GM19035 (cell line): ENCODE data around the gene ORM1.

Experiments used
- ATAC-seq: cut with Tn5 transposase; IDR thresholded peaks from one replicate; pipeline ENCODE4 v1.9.1; 2021; ENCODE audit not compliant: unreplicated experiment

ORM1 gene

DNA sequence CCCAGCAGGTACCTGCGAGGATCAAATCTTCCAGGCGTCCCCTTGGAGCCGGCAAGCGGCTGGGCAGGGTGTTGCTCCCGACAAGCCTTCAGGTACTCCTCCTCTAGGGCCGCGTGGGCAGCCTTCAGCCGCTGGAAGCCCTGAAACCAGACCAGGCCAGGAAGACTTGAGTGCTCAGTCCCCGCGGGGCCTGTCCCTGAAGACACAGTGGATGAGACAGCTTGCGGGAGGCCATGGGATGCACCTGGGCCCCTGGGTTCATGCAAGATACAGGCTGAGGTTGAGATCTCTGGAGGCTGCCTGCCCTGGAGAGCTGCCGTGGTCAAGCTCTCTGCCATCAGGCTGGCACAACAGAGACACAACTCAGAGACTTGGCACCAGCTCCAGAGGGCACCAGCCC lies 39.5 kb downstream of the ORM1 start:
- ATAC-seq, result no peak

DNA sequence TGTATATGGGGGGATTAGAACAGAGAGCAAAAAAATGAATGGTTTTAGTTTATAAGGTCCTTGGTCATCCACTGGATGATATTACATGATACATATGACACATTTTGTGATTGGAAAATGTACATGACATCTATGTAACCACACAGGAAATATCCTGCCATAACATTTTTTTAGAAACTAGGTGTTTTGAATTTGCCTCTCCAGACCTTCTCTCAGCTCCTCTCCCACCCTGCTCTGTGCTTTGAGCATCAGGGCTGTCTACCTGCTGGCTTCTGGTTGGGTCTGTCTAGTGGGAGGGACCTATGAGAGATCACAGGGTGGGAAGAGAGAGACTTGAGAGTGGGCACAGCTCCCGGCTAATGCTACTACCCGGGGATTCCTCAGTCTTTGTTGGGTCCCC lies 40.5 kb downstream of the ORM1 start:
- ATAC-seq, result no peak

DNA sequence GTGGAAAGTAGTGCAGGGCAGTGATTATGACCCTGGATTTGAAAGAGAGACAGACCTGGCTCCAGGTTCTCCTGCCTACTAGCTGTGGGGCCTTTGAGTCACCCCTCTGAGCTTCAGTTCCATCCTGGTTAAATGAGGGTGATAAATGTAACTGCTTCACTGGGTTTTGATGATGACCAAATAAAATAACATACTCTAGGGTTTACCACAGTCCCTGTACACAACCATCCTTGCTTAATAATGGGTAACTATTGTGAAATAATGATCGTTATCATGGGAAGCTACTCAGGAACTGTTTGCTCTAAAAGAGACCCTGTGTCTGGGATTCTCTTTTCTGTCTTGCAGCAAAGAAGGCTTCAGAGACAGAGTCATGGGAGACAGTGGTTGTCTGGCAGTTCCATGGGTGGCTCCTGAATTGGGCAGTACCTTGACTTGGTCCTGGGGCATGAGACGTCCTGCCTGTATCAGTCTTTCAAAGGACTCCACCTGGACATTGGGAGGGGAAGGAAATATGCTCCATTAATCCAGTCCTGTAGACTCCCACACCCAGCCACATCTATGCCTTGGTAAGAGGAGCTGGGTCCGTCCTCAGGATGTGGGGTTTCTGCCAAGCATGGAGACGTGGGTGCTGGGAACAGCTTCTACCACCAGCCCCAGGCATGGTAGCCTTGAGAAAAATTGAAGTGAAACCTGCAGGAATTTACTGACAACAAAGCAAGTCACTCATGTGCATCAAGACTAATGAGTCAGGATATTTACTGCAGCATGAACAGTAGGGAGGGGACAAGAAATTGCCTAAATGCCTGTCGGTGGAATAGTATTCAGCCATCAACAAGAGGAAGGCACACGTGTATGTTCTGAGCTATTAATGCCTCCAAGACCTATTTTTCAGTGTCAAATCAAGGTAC lies 41.5 kb downstream of the ORM1 start:
- ATAC-seq, result no peak

DNA sequence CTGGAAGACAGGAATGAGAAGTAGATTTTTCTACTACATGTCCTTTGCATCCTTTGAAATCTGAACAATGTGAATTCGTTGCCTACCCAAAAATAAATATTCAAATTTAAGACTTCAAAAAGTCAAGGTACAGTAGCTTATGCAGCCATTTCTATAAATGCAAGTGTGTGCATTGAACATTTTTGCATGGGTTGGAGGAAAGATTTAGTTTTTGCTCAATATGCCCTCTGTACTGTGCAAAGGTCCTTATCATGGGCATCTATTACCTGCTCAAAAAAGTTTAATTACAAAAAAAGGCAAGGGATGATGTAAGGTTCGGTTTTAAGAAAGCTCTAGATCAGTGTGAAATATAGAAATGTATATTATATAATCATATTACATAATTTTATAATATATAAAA lies 42.3 kb downstream of the ORM1 start:
- ATAC-seq, result no peak

DNA sequence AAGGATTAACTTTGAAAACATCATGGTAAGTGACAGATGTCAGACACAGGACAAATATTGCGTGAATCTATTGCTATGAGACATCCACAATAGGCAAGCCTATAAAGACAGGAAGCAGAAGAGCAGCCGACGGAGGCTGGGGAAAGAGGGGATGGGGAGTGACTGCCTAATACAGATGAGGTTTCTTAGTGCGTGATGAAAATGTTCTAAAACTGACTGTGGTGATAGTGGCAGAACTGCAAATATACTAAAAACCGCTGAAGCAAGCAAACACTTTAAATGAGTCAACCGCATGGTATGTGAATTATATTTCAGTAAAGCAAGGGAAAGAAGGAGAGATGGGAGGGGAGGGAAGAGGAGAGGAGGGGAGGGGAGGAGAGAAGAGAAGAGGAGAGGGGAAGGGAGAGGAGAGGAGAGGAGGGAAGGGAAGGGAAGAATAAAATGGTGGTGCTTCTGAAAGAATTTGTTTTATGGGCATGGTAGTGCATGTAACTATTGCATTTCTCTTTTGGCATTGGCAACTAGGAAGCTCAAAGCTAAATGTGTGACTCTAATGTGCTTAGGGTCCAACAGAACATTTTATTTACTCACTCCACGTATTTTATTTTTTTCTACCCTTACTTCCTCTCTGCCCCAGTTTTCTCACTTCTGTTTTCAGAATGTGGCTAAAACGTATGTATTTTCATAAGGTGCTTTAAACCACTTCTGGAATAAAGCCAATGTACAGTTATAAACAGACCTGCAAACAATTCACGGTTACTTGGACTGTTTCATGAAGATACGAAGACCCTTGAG lies 43.6 kb downstream of the ORM1 start:
- ATAC-seq, result peak; percentile 39

DNA sequence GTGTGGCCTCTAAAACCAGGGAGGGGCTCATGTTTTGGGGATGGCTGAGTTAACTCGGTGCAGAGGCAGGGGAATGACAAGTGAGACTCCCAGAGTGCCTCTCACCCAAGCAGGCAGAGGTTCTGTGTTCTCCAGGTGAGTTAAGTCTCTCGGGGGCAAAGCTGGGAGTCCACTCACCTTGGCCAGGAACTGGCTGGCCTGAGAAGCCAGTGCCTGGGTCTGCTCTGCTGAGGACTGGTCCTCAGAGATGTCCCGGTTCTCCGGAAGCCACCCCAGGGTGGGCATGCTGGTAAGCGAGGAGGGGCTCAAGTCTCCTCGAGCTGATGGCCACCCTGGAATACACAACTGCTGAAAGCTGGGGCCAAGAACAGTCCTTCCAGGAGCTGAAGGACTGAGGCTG lies 44.5 kb downstream of the ORM1 start:
- no peak for ATAC-seq

DNA sequence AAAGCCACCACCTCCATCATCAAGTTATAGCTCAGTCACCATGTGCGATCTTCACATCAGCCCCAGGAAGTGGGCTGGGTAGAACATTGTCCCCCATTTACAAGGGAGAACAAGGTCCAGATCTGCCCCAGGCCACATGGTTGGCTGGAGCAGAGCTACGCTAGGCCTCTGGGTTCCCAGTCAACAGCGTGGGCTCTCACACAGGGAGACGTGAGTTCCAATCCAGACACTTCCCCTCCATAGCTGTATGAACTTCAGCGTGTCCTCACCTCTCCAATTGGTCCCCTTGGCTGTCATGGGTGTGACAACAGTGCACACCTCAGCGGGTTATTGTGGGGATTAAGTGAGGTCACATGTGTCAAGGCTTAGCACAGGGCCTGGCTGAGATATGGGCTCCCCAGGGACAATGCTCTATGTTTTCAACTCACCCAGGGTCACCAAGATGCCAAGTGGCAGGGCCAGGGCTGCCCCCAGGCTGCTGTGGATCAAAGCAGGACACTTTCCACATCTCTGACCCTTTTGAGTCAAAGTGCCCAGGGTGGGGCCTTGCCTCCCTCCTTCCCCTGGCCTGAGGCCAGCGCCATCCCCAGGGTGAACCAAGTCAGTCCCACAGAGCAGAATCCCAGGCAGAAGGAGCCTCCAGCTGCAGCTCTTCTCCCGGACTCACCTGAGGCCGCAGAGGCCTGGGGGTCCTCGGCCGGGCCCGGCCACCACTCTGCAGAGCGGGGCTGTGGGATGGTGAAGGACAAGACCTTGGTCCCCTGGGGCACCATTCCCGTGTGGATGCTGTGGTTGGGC lies 45.1 kb downstream of the ORM1 start:
- no peak for ATAC-seq

DNA sequence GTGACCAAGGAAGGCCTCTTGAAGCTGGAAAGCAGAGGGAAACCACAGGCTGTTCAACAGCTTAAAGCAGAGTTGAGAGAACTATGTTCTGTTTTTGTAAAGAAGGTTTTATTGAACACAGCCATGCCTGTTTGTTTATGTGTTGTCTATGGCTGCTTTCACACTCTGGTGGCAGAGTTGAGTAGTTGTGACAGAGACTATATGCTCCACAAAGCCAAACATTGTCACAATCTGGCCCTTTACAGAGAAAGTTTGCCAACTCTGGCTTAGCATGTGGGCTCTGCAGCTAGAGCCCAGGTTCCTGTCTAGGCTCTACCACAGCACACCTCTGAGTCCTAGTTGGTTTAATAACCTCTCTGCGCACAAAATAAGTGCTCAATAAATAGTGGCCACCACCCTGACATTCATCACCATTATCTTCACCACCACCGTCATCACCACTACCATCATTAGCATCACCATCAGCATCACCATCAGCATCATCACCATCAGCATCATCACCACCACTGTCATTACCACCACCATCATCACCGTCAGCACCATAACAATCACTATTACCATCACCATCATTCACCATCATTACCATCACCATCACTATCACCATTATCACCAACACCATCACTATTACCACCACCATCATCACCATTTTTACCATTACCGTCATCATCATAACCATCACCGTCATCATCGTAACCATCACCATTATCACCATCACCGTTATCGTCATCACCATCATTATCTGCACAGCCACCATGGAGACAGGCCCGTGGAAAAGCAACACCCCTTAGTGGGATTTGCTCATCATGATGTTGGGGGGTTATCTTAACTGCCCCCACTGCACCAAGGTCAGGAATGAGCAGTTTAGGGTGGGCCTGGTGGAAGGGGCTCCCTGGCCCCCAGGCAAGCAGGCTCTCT lies 46.6 kb downstream of the ORM1 start:
- ATAC-seq, result no peak

DNA sequence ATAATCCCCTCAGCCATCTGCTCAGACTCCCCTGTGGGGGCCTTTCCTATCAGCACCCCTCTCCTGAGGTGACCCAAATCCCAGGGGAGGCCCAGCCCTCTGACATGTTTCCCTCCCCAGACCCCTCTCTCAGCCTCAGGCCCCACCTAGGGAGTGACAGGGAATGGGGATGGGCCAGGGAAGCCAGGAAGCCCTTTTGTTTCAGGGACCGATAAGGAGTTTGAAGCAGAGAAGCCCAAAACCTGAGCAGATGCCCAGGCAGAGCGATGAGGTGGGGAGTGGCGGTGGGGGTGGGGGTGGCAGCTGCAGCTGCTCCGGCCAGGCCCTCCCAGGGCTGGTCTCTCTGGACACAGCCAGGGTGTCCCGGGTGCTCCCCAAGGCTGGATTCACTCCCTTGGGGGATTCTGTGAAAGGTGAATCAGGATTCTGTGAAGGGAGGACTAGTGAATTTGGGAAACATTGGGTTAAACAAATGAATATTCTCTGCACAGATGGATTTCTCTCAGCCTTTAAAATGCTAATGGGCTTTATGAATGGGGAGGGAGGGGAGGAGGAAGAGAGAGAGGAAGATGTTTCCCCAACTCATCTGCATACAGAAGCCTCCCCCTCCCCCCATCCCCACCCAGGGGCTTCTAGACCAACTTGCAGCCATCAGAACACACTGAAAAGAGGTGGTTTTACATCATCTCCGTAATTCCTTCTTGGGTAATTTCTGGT lies 47.5 kb downstream of the ORM1 start:
- ATAC-seq, result no peak

DNA sequence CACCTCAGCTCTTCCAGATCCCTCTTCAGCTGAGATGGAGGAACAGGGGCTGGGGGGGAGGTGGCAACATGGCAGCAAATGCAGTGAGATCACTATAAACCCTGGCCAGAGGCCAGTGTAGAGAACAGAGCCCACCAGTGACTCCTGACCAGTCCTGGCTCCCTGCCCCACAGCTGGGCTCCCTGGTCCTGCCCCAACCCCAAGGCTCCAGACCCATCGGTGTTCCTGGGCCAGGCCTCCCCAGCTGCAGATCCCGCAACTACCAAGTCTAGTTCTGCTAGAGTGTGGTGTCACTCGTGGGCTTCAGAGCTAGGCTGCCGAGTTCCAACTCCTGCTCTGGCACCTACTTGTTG lies 48.0 kb downstream of the ORM1 start:
- no peak for ATAC-seq

DNA sequence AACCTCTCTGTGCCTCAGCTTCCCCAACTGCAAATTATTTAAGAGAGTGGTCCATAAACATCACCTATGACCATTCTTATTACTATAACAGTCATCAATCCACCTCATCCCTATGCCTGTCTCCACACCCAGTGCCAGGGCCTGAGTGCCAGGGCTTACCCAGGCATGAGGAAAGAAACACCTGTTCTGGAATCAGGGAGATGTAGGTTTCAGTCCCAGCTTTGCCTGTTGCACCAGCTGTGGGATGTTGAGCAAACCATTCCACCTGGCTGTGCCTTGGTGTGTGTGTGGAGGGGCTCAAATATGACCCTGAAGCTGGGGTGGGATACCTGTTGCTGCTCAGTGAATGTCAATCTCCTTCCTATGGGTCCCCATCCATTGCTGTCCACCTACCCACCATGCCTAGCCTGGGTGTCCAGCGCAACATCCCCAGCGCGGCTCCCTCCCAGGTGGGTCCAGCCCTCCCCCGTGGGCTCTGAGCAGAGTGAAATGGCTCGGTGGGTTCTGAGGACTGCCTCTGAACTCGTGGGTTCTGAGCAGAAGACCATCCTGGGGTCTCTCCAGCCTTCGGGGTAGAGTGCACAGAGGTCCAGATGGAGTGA lies 48.5 kb downstream of the ORM1 start:
- ATAC-seq, result no peak

DNA sequence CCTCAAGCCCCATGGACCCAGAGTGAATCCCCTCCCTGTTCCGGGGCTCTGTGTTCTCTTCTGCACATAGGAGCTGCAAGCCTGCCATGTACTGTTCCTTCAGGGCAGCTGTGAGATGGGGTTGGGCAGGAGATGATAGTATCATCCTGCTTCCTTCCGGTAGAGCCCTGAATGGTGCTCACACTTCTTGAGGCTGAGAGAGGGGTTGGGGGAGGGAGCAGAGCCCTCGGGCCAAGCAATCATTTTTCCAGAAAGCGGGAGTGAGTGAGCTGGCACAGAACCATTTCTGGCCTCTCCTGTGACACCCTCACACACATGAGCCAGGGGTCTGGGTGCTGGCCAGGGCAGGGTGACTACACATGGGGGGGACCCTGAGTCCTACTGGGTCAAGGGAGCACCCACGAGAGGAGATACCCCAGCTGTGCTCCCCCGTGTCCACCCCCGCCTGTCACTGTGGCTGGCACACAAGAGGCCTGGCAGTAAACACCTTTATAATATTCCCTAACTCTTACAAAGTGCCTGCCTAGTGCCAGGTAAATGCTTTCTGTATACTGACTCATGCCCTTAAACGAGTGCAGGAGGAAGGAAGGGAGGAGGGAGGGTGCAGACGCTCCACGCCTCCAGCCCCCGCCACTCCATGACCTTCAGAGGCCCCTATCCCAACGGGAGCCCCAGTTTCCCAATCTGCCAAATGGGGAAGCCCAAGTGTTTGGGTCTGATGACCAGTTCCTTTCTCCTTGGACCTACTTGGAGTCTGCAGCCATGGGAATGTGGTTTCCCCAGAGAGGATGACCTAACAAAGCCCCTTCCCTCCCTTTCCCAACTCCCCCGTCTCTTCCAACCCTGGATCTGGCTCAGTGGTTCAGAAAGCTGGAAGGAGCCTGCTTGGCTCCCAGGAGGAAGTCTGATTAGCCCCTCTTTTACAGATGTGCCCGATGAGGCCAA lies 49.3 kb downstream of the ORM1 start:
- no peak for ATAC-seq

DNA sequence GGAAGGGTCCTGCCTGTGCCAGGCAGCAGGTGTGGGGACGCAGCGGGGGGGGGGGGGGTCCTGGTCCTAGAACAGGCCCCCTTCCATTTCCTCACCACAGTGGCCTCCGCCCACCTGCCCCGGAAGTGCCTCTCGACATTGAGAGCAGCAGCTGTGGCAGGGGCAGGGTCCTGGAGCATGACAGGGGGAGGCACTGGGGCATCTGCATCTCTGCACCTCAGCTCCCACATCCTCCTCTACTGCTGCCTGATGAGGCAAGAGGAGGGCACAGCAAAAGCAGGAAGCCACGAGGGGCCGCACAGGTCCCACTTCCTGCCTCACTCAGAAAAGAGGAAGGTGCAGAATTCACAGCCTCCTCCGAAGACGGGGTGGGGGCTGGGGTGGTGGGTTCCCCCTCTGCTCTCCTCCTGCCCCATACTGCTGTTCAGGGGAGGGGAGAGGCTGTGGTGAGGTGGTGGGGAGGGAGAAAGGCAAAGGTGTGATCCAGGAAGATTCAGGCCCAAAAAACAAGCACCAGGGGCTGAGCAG lies 50.1 kb downstream of the ORM1 start:
- peak; percentile 95 for ATAC-seq

DNA sequence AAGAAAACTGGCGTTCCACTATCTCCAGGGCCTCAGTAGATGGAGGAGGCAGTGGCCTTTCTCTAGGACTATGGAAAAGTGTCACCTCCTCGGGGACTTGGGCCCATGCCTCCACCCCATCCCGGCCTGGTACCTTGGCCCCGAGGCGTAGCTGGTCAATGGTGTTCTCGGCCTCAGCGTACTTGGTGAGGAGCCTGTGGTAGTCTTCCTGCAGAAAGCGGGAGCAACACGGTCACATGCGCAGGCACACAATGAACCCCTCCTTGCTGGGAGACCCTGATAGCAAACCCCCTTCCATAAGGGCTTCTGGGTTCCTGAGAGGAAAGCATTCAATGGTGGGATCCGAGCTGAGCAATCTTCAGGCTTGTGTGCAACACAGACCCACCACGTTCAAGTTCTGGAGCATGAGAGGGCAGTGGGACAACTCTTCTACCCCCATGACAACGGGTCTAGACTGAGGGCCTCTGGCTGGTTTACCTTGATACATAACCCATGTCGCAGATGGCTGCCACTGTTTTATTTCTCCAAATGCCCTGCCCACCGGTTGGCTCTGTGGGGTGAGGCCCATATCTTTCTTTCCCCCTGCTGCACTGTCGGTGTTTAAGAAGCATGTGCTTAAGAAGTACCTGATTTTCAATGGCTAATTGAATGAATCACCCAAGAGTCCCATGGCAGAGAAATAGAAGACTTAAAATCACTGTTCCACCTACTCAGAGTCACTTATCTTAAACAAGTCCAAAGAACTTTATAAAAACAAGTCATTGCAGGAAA lies 51.2 kb downstream of the ORM1 start:
- ATAC-seq, result no peak

DNA sequence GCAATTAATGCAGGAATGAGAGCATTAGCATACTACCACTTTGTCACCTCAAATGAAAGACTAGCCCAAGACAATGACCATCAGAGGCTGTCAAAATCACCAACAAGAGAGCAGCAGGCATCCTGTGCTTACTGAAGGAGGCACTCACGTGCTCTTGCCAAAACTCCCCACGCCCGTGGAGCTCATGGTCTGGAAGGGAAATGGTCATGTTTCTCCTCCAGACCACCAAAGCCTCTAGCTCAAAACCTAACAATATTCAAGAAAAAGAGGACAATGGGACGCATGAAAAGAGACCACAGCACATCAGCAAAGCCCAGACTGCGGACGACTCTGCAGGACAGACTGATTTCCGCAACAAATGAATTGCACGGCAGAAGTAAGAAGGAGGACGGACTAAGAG lies 52.0 kb downstream of the ORM1 start:
- ATAC-seq, result no peak

DNA sequence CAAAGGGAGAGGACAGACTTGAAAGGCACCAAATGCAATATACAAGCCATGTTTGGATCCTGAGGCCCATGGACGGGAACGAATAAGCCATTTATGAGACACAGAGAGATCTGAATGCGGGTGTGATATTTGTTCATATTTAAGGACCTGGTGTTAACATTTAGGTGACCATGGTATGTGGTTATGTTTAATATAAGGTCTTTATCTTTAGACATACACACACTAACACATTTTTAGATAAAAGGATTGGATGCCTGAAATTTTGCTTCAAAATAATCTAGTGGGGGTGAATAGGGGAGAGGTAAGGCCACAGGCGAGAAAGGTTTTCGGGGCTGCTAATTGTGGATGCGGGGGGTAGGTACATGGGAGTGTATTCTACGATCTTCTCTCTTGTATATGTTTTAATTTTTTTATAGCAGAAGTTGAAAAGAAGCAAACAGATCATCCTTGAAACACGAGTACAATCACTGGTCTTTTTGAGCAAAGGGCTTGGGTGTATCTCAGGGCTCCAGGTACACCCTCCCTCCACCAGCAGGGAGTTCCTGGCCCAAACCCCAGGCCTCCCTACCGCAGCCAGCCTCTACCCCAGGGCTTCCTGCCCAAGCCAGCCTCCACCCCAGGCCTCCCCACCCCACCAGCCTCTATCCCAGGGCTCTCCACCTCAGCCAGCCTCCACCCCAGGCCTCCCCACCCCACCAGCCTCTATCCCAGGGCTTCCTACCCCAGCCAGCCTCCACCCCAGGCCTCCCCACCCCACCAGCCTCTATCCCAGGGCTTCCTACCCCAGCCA lies 52.7 kb downstream of the ORM1 start:
- no peak for ATAC-seq
